PC-3 (cell line): Measurements from ENCODE around the gene LOXHD1. TPM values are rescaled to one million over a fixed set of nuclear protein-coding genes. Genes with fewer than 3 reads are reported as not detected.

Experiments
- ATAC-seq: fragments of 200-7000 bp; cut with Tn5 transposase; 2 replicates; pipeline ENCODE4 v1.9.1; 2020; ENCODE audit warnings: mild to moderate bottlenecking, moderate library complexity
- BruUV-seq: library from RNA; stranded (reverse); fragments of 400-500 nt; replicated peaks from 2 replicates; lab custom pipeline; 2021; lab: Mats Ljungman, UMichigan
- CTCF ChIA-PET: fragments of 300-600 bp; sonication (Branson Sonifier 250); formaldehyde crosslinking; loops from one replicate; lab custom pipeline; 2022; ENCODE audit warnings: antibody characterized with exemption; lab: Charles Lee
- POLR2A ChIA-PET: fragments of 300-600 bp; sonication (Branson Sonifier 250); formaldehyde crosslinking; loops from one replicate; lab custom pipeline; 2022; ENCODE audit warnings: antibody characterized with exemption; ENCODE audit not compliant: unreplicated experiment; lab: Charles Lee
- DNase-seq: peaks from one replicate; pipeline ENCODE4 v3.0.0-alpha.2; 2015
- H2AFZ ChIP-seq: fragments of 300-600 bp; sonication (generic); 2 replicates; pipeline ENCODE4 v1.6.0; 2016; ENCODE audit warnings: antibody characterized with exemption, low read length
- H3F3A ChIP-seq: fragments of 300-600 bp; sonication (generic); one replicate; pipeline ENCODE4 v1.6.0; 2017; ENCODE audit warnings: antibody characterized with exemption, low read length, control low read depth, mild to moderate bottlenecking; ENCODE audit not compliant: unreplicated experiment
- H3K27ac ChIP-seq: fragments of 300-600 bp; sonication (generic); 2 replicates; pipeline ENCODE4 v1.5.1; 2016; ENCODE audit warnings: mild to moderate bottlenecking, low read length
- H3K27me3 ChIP-seq: fragments of 300-600 bp; sonication (generic); 2 replicates; pipeline ENCODE4 v1.6.1; 2016; ENCODE audit warnings: low read length, mixed read lengths
- H3K36me3 ChIP-seq: fragments of 300-600 bp; sonication (generic); 2 replicates; pipeline ENCODE4 v1.6.1; 2016; ENCODE audit warnings: low read depth, mixed run types, low read length, mixed read lengths
- H3K4me1 ChIP-seq: fragments of 300-600 bp; sonication (generic); 2 replicates; pipeline ENCODE4 v1.5.1; 2016; ENCODE audit warnings: low read length; ENCODE audit not compliant: insufficient read depth
- H3K4me2 ChIP-seq: fragments of 300-600 bp; sonication (generic); 2 replicates; pipeline ENCODE4 v1.6.0; 2016; ENCODE audit warnings: low read length
- H3K4me3 ChIP-seq: fragments of 300-600 bp; sonication (generic); 2 replicates; pipeline ENCODE4 v1.5.1; 2016; ENCODE audit warnings: mild to moderate bottlenecking, low read length, mixed read lengths
- H3K79me2 ChIP-seq: fragments of 300-600 bp; sonication (generic); 2 replicates; pipeline ENCODE4 v1.6.1; 2017; ENCODE audit warnings: low read length, mixed read lengths
- H3K9ac ChIP-seq: fragments of 300-600 bp; sonication (generic); 2 replicates; pipeline ENCODE4 v1.6.0; 2016; ENCODE audit warnings: mild to moderate bottlenecking, low read length
- H3K9me2 ChIP-seq: fragments of 300-600 bp; sonication (generic); replicated peaks from 2 replicates; pipeline ENCODE4 v1.6.1; 2016; ENCODE audit warnings: mixed run types, low read length, mixed read lengths
- H3K9me3 ChIP-seq: fragments of 300-600 bp; sonication (generic); 2 replicates; pipeline ENCODE4 v1.6.1; 2016; ENCODE audit warnings: low read length, mixed read lengths
- H4K20me1 ChIP-seq: fragments of 300-600 bp; sonication (generic); 2 replicates; pipeline ENCODE4 v1.6.1; 2016; ENCODE audit warnings: low read length, mixed read lengths
- EZH2 ChIP-seq: fragments of 300-600 bp; sonication (generic); IDR thresholded peaks from one replicate; pipeline ENCODE4 v1.6.1; 2017; ENCODE audit warnings: antibody characterized with exemption, mild to moderate bottlenecking, low read length; ENCODE audit not compliant: unreplicated experiment
- EZH2phosphoT487 ChIP-seq: fragments of 300-600 bp; sonication (generic); IDR thresholded peaks from 2 replicates; pipeline ENCODE4 v1.6.1; 2018; ENCODE audit warnings: mild to moderate bottlenecking, antibody characterized with exemption, low read length, borderline replicate concordance
- intact Hi-C: fragments of 100-400 bp; cut with micrococcal nuclease; formaldehyde crosslinking; loops from 2 replicates; pipeline ENCODE4 v1.9.0; 2023
- total RNA-seq: library from RNA; depleted of rRNA; stranded (reverse); fragments of >200 nt; gene quantifications from 2 replicates; pipeline ENCODE4 v1.2.3, GENCODE V29; 2014
- TF ChIP-seq, protein P1 (sequence below): fragments of 300-600 bp; sonication (generic); conservative IDR thresholded peaks from 2 replicates; pipeline ENCODE4 v1.5.1; 2017; ENCODE audit warnings: antibody characterized with exemption, low read depth, mild to moderate bottlenecking, low read length

The LOXHD1 gene
- total RNA-seq, 1 experiment from 2014 or later = not detected

DNA sequence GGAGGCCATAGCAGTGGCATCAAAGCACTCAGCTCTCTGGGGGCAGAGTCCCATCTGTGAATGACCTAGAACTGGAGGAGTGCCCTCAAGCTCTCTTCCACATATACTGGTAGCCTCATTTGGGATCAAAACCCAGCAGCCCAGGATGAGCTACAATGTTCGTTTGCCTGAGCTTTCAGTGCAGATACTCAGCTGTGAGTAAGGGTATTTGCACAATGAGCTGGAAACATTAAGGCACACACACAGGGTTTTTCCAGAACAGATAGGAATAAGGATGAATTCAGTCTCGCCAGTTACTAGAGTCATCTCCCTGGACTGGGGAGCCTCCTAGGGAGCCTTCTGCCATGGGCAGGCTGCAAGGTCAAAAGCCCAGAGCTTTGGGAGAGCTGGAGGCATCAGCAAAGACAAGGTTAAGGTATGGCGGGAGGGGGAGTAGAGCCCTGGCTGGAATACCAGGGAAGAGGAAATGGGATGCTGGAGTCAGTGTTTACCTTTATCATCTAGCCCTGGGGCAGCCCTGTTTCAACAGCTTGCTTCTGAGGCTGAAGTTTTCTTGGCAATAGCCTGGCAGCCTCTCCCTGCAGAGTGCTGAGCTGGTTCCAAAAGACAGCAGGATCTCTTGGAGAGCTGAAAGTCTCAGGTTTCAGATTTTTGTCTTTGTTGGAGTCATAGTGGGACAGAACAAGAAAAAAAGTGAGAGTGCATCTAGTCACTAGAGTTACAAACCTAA is 187.7 kb downstream of the LOXHD1 start:
- ATAC-seq (peak; percentile 91), DNase-seq (peak; percentile 70)
- H3K4me2 ChIP-seq = peak overlapping the region; percentile 51
- H3K36me3 ChIP-seq = no peaks in the 10 kb centered on the region
- peaks cover 22% of the 10 kb centered on the region for H3K4me1 ChIP-seq
- intact Hi-C loops = loop anchor here (5.0 kb wide), 2 partner anchors 147 to 187 kb away; no protein-coding TSS in a partner anchor
- no TSS peak for BruUV-seq
- no peak overlapping the region for H3K4me3 ChIP-seq
- no peaks in the 10 kb centered on the region for H3K27me3 ChIP-seq
- H4K20me1 ChIP-seq = no peaks in the 10 kb centered on the region
- no peaks in the 10 kb centered on the region for H3K79me2 ChIP-seq
- H3K9ac ChIP-seq = peak overlapping the region; percentile 27; the same call in 1 of the 2 replicates
- H3K9me3 ChIP-seq = no peaks in the 10 kb centered on the region
- ChIA-PET POLR2A (interaction anchor here (0.6 kb wide), 2 partner anchors 30 to 188 kb away, joined by 3 read pairs; no protein-coding TSS in a partner anchor), CTCF (interaction anchor here (0.5 to 1.4 kb wide), 4 partner anchors 87 to 261 kb away, joined by 3 to 8 read pairs (median 3); no protein-coding TSS in a partner anchor)
- TF ChIP-seq, protein P1, sequence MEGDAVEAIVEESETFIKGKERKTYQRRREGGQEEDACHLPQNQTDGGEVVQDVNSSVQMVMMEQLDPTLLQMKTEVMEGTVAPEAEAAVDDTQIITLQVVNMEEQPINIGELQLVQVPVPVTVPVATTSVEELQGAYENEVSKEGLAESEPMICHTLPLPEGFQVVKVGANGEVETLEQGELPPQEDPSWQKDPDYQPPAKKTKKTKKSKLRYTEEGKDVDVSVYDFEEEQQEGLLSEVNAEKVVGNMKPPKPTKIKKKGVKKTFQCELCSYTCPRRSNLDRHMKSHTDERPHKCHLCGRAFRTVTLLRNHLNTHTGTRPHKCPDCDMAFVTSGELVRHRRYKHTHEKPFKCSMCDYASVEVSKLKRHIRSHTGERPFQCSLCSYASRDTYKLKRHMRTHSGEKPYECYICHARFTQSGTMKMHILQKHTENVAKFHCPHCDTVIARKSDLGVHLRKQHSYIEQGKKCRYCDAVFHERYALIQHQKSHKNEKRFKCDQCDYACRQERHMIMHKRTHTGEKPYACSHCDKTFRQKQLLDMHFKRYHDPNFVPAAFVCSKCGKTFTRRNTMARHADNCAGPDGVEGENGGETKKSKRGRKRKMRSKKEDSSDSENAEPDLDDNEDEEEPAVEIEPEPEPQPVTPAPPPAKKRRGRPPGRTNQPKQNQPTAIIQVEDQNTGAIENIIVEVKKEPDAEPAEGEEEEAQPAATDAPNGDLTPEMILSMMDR = no peak
- no peak for TF ChIP-seq EZH2
- no peak for TF ChIP-seq EZH2phosphoT487
- H3K9me2 ChIP-seq = no peaks in the 10 kb centered on the region
- H3F3A ChIP-seq = no peaks in the 10 kb centered on the region
- no peak overlapping the region for H2AFZ ChIP-seq
- H3K27ac ChIP-seq = peak overlapping the region; percentile 78

DNA sequence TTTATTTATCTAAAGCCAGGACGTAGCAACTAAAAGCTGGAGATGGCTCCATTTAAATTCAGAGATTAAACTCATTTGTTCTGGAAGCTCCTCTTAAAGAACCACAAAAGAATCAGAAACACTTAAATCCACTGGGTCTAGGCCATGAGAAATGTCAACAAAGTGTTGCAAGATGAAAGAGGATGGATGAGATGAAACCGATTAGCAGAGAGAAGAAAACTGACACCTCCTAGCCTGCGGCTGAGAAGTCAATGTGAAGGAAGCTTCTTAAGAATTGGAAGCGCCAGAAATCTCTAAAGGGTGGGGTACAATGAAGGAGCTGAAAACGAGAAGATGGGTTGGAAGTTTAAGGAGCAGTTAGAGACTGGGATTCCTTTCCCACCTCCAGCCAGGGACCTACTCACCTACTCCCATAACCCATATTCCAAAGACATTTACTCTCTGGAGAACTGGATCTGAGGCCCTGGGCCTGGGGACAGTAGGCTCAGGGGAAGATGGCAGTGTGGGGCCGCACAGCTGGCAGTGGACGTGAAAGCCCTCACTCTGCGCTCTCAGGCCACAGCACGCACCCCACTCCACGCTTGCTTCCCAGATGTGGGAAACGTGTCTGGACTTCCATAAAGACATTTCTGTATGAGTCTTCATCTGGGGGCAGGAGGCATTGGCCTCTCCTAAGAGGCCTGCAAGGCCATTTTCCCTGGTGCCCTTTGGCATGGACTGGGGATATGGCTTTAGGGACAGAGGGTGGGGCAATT is 188.4 kb downstream of the LOXHD1 start:
- H3K4me2 ChIP-seq = peak overlapping the region; percentile 51
- no peaks in the 10 kb centered on the region for H3K9me3 ChIP-seq
- no peaks in the 10 kb centered on the region for H3K36me3 ChIP-seq
- H3K27ac ChIP-seq = peak overlapping the region; percentile 78
- no peak overlapping the region for H2AFZ ChIP-seq
- DNase-seq (no peak), ATAC-seq (no peak)
- peaks cover 22% of the 10 kb centered on the region for H3K4me1 ChIP-seq
- intact Hi-C loops = loop anchor here (5.0 kb wide), 2 partner anchors 146 to 186 kb away; no protein-coding TSS in a partner anchor
- no peak overlapping the region for H3K4me3 ChIP-seq
- no peaks in the 10 kb centered on the region for H3K79me2 ChIP-seq
- no peaks in the 10 kb centered on the region for H3K9me2 ChIP-seq
- CTCF ChIA-PET = interaction anchor here (0.5 to 1.4 kb wide), 4 partner anchors 88 to 260 kb away, joined by 3 to 8 read pairs (median 3); no protein-coding TSS in a partner anchor
- H3K27me3 ChIP-seq = no peaks in the 10 kb centered on the region
- TF ChIP-seq, protein P1 = no peak
- TF ChIP-seq EZH2 = no peak
- no peak for TF ChIP-seq EZH2phosphoT487
- no peaks in the 10 kb centered on the region for H3F3A ChIP-seq
- POLR2A ChIA-PET = no interaction called here
- peak overlapping the region; percentile 27; the same call in 1 of the 2 replicates for H3K9ac ChIP-seq
- no peaks in the 10 kb centered on the region for H4K20me1 ChIP-seq
- BruUV-seq = no TSS peak
